ENCODE results near the gene TBX1.

TBX1 gene

DNA sequence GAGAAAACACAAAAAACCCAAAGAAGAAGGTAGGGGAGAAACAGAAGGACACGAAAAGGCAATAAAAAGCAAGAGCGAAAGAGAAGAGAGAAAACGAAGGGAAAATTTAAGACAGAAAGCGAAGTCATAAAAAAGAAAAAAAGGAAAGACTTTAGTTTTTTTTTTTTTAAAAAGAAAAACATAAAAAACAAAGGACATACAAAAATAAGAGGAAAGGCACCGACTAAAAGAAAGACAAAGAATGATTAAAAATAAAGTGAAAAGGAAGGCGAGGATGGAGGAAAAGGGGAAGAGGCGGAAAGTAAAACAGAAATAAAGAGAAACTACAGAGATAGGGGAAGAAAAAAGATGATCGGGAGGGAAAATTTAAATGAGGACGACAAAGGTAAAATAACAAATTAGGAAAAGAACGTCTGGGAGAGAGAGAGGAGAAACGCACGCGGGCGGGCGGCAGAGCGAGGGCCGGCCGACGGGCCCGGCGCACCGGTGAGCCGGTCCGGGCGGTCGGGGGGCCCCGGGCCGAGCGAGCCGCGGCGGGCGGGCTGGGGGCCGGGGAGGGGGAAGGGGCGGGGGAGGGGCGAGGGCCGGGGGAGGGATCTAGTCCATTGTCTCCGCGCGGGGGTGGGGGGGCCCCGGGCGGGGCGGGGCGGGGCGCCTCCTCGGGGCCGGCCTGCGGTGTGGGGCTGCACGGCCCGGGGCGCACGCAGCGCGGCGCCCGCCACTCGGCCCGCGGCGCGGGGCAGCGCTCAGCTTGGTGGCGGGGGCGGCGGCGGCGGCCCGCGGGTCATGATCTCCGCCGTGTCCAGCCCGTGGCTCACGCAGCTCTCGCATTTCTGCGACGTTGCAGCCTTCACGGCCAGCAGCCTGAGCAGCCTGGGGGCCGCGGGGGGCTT is at the start of gene TBX1:
Gene TBX1 (plus strand): TSS at position 721 of the 893 bp plus-strand sequence. CDS start 66 bp downstream, at position 787.
- in situ Hi-C loops (cut with MboI; ENCODE audit: low sequenced_read_pairs), result no loop called here

DNA sequence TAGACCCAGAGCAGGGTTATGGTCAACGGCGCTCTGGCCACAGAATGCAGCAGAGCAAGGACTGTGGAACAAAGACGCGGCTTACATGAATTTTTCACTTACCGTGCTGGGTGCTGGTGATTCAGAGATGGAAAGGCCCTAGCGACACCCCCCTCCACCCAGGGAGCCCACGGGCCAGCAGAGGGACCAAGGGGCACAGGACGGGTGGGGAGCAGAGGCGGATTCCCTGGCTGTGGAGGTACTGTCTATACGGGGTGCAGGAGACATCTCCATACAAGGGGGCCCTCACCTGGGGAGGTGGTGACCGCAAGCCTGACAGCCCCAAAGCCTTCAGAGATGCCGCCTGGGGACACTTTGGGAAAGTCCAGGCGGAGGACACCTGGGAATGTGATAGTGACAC is 47.3 kb upstream of the TBX1 start:
- in situ Hi-C loops (cut with MboI; ENCODE audit: low sequenced_read_pairs), result loop anchor here (10.0 kb wide), 1 partner anchor 58 kb away; no protein-coding TSS in a partner anchor

DNA sequence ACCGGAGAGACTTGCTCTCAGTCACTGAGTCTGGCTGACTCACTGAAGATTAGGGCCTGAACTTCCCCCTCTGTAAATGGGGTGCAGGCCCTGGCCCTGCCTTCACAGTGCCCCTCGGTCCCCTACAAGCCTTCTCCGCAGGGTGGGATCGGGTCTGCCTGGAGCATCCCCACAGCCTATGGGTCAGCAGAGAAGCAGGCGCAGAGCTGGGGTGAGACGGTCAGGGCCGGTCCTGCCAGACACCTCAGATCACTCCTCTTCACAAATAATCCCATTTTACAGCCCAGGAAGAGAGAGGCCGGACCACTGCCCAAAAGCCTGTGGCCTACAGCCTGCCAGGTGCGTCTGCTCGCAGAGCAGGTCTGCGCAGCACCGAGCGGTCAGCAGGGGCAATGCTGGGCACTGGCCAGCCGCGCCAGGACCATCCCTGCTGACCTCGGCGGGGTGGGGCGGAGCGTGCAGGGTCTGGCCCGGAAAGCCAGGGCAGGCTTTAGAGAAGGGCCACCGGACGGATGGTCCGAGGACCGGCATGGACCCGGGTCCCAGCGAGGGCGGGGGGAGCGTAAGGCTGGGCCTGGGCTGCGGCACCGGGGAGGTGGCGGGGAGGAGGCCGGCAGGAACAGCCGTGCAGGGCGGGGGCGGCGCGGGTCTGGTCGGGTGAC is 46.8 kb upstream of the TBX1 start:
- in situ Hi-C loops (cut with MboI; ENCODE audit: low sequenced_read_pairs), result loop anchor here (10.0 kb wide), 1 partner anchor 59 kb away; no protein-coding TSS in a partner anchor

DNA sequence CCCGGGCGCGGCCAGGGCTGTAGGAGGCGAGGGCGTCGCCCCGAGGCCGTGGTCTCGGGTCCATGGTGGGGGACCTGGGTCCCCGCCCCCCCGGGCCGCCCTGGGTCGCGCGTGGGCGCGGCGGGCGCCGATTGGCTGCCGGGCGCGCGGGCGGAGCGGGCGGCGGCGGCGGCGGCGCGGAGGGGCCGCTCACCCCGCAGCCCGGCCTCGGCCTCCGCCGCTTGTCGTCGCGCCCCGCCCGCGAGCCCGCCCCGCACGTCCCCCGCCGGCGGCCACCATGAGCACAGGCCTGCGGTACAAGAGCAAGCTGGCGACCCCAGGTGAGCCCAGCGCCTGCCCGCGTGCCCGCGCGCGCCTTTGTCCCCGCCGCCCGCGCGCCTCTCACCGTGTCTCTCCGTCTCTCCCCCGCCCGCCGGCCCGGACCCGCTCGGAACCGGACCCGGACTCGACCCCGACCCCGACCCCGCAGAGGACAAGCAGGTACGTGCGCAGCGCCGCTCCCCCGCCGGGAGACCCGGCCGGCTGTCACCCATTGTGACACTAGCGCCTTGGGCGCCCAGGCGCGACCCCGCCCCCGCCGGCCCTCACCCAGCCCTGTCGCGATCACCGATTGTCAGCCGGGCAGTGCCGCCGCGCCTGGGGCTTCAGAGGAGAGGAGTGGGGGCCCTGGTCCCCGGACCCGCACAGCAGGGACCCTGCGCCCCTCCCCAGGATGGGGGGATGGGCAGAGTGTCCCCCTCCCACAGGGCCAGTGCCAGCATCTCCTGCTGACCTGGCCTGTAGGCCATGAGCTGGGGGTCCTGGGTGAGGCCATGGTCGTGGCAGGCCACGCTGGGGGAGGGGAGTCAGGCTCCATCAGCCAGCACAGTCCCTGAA is 46.0 kb upstream of the TBX1 start, which contains the start of gene SEPTIN5:
Gene SEPTIN5 (plus strand): TSS at position 192 of the 876 bp plus-strand sequence. CDS start 86 bp downstream, at position 278.
- in situ Hi-C loops (cut with MboI; ENCODE audit: low sequenced_read_pairs), result loop anchor here (10.0 kb wide), 1 partner anchor 60 kb away; no protein-coding TSS in a partner anchor

DNA sequence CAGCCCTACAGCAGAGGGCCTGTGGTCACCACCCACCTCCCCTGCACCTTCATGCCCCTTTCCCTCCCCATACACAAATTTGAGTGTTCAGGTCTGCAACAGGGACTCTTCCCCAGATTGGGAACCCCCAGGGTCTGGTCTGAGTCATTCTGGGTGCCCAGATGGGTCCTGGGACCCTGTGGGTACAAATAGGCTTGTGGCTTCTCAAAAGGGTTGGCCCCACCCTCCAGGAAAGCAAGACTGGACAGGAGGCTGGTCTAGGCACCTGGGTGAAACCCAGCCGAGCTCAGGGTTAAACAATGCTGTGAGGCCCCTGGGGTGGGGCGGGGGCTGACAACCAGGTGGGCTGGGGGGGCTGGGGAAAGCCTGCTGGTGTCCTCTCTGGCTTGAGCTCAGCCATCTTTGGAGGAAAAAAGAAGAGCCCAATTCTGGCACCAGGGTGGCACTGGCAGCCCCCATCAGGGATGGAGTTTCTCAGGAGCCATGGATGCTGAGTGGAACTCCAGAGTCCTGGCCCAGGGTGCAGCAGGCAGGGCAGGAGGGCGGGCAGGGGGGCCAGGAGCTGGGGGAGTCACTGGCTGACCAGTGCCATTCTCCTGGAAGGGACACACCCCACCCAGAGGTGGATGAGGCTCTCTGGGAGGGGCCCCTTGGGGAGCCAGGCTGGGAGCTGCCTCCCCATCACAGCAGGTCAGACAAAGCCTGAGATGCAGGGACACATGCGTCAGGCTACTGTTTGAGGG is 45.2 kb upstream of the TBX1 start:
- in situ Hi-C loops (cut with MboI; ENCODE audit: low sequenced_read_pairs), result loop anchor here (10.0 kb wide), 1 partner anchor 61 kb away; no protein-coding TSS in a partner anchor

DNA sequence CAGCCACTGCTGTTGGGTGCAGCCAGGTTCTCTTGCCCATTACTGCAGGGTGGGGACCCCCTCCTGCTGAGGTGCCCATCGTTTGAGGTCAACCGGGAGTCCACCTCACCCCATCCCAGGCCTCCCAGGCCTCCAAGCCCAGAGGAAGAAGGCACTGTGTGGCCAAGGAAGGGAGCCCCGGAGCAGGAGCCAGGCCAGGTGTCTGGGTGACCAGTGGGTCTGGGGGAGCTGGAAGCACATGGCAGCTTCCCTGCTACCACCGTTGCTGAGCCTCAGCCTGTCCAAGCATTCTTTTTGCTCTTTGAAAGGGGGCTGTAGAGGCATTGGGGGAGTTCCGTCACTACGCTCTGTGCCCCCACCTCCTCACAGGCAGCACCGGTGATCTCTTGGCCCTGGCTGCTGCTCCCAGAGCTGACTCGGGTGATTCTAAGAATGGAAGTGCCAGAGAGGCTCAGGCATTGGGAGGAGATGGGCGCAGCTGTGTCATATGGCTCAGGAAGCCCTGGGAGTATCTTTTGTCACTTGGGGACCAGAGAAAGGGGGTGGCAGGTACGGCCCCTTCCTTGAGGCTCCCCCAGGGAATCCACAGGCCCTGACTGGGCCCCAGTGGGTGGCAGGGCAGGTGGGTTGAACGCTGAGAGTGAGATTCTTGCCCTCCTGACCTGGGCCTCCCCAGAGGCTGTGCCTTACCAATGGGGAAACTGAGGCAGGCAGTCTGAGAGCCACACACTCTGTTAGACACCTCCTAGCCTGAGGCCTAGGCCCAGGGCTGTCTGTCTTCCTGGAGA is 44.3 kb upstream of the TBX1 start:
- in situ Hi-C loops (cut with MboI; ENCODE audit: low sequenced_read_pairs), result loop anchor here (10.0 kb wide), 1 partner anchor 61 kb away; no protein-coding TSS in a partner anchor

DNA sequence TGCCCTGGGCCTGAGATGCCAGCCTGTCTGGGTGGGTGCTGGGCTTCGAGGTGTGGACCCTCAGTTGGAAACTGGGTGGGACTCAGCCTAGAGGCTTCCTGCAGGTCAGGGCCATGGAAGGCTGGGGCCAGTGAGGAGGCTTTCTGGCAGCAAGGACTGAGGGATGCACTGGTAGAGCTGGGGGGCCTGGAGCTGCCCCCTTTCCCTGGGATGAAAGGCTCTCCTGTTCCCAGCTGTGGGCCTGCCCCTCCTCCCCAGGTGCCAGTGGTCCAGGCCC is 43.8 kb upstream of the TBX1 start:
- in situ Hi-C loops (cut with MboI; ENCODE audit: low sequenced_read_pairs), result loop anchor here (10.0 kb wide), 1 partner anchor 62 kb away; no protein-coding TSS in a partner anchor

DNA sequence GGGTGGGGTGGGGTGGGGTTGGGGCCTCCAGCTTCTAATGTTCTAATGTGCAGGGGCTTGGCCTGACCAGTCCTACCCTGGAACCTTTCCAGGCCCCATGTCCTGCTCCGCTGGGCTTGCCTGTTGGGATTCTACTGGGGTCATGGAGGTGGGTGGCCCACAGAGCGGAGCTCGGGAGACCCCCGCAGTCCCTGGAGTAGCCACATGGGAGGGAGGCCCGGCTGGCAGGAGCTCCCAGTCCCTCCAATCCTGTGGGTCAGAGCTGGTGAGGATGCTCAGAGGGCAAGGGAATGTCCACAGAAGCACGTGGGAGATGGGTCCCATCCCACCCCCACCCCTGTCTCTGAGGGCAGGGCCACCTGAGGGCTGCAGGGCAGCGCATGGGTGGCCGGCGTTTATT is 43.4 kb upstream of the TBX1 start:
- in situ Hi-C loops (cut with MboI; ENCODE audit: low sequenced_read_pairs), result loop anchor here (10.0 kb wide), 1 partner anchor 62 kb away; no protein-coding TSS in a partner anchor

DNA sequence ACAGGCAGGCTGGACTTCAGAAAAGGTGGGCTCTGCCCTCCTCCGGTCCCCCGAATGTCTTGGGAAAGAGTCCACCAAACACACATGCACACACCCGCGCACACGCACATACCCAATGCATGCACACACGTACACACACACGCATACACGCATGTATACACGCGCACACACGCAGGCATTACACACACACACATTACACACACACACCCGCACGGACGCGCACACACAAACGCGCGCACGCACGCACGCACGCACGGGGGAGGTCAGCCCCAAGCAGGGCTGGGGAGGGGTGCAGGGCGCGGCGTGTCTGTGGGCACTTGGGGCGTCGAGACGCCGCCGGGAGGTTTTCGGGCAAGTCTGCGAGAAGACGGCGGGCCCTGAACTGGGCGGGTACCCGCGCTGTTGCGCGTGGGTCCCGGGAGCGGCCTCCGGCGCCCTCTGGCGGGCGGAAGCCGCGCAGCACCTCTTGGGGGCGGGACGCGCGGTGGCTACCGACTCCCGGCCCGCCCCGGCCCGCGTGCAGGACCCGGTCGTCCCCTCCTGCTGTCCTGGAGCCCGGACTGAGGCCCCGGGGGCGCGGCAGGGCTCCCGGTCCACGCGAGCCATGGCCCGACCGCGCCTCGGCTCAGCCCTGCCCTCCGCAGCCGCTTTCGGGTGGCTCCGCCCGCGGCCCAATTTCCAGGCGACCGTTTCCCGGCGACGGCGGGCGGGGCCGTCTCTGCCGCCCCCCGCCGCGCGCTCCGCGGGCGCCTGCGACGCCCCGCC is 42.7 kb upstream of the TBX1 start:
- in situ Hi-C loops (cut with MboI; ENCODE audit: low sequenced_read_pairs), result loop anchor here (10.0 kb wide), 1 partner anchor 63 kb away; no protein-coding TSS in a partner anchor

DNA sequence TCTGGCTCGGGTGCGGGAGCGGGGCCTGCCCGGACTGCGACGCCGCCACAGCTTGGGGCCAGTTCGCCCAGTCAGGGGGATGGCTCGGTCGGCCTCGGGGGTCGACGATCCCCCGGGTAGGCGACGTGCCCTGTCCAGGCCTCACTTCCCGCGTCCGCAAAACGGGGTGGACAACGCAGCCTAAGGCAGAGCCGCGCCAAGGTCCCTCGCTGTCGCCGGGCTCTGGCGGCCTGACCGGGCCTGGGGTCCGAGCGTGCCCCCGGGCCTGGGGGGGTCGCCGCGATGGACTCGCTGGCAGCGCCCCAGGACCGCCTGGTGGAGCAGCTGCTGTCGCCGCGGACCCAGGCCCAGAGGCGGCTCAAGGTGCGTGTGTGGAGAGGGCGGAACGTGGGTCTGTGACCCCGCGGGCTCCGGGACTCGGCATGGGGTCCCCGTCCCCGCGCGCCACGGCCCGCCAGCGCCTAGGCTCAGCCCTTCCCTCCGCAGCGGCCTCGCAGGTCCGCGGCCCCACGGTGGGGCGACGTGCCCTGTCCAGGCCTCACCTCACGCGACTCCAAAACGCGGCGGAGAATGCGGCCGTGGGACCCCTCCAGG is 42.0 kb upstream of the TBX1 start:
- in situ Hi-C loops (cut with MboI; ENCODE audit: low sequenced_read_pairs), result loop anchor here (10.0 kb wide), 1 partner anchor 64 kb away; no protein-coding TSS in a partner anchor

DNA sequence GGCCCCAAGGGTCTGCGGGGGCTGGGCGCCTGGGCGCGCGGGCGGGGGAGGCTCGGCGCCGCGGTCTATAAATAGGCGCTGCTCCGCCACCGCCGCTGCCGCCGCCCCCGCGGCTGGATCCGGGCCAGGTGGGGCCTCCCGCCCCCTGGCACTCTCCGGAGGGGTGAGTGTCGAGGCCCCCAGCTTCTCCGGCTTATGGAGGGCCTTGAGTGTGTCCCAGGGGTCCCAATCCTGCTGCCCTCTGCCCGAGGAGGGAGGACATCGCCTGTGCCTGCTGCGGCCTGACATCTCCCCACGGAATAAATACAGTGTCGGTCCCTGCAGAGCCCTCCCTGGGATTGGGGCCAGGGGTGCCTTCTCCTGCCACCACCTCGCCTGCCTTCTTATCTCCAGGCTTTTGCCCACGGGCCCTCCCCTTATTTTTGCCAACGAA is 41.5 kb upstream of the TBX1 start:
- in situ Hi-C loops (cut with MboI; ENCODE audit: low sequenced_read_pairs), result loop anchor here (10.0 kb wide), 1 partner anchor 64 kb away; no protein-coding TSS in a partner anchor

DNA sequence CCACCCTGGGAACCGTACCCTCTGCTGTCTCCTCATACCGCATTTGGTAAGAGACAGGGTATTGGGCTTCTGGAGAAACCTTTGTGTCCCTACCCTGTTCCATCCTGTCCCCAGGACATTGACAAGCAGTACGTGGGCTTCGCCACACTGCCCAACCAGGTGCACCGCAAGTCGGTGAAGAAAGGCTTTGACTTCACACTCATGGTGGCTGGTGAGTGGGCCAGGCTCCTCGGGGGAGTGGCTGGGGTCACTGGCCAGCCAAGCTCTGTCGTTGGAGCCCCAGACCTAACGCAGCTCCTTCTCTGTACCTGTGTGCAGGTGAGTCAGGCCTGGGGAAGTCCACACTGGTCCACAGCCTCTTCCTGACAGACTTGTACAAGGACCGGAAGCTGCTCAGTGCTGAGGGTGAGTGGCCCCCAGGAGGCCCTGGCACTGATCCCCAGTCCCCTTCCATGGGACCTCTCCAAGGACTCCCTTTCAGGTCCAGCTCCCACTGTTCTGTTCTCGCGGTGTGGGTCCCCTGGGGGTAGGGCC is 41.0 kb upstream of the TBX1 start:
- in situ Hi-C loops (cut with MboI; ENCODE audit: low sequenced_read_pairs), result loop anchor here (10.0 kb wide), 1 partner anchor 65 kb away; no protein-coding TSS in a partner anchor

DNA sequence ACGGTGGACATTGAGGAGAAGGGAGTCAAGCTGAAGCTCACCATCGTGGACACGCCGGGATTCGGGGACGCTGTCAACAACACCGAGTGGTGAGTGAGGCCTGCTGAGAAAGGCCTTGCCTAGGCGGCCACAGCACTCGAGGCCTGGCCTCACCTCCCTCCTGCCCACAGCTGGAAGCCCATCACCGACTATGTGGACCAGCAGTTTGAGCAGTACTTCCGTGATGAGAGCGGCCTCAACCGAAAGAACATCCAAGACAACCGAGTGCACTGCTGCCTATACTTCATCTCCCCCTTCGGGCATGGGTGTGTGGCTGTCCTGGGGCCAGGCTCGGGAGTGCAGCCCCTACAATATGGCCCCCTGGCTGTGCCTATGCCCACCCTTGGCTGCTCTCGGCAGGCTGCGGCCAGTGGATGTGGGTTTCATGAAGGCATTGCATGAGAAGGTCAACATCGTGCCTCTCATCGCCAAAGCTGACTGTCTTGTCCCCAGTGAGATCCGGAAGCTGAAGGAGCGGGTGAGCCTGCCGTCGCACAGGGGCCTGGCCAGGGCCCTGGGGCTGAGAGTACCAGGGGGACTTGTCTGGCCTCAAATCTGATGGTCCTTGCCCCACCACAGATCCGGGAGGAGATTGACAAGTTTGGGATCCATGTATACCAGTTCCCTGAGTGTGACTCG is 40.3 kb upstream of the TBX1 start:
- in situ Hi-C loops (cut with MboI; ENCODE audit: low sequenced_read_pairs), result no loop called here

DNA sequence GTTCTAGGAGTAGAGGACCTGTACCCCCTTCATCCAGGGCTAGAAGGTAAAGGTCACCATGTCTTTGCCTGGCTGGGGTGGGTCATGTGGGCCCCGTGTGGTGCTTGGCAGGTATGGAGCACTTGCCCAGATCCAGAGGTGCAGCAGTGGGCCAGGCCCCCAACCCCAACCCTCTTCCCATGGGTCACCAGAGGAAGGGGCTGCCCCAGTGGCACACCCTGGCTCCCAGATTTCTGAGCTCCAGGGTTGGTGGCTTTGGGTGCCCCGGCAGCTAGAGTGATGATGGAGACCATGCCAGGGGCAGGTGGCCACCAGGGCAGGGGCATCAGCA is 39.6 kb upstream of the TBX1 start:
- in situ Hi-C loops (cut with MboI; ENCODE audit: low sequenced_read_pairs), result no loop called here

DNA sequence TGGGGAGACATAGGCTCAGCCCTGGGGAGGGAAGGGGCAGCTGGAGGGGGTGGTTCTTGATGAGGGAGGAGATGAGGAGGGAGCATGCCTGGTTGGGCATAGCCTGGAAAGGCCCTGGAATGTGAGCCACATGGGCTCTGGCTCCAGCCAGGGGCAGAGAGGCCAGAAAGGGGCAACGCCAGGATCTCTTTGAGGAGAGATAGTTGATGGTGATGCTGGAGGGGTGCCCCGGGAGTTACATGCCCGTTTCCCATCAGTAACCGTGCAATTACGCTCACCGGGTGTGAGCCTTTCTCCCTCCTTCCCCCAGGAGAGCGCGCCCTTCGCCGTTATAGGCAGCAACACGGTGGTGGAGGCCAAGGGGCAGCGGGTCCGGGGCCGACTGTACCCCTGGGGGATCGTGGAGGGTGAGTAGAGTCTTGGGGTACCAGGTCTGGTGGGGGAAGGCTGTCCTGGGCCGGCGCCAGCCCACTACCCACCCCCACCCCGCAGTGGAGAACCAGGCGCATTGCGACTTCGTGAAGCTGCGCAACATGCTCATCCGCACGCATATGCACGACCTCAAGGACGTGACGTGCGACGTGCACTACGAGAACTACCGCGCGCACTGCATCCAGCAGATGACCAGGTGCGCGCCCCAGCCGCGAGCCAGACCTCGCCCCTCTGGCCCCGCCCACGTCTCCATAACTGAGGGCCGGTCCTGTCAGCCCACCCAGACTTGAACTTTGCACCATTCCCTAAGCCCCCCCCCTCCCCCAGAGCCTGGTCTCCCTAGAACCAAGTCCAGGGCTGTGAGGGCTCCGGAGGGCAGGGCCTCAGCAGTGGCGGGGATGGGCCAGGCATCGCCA is 39.0 kb upstream of the TBX1 start:
- in situ Hi-C loops (cut with MboI; ENCODE audit: low sequenced_read_pairs), result no loop called here

Data from HL-60/S4 treated with retinoic acid at 250 ng/mL for 4 days and 3 days (cell line).